Neural cell (in vitro differentiated cells): ENCODE measurements around the gene VSIG10L. TPM values are rescaled to one million over a fixed set of nuclear protein-coding genes. Genes with fewer than 3 reads are reported as not detected.

ENCODE experiments used
- H2AFZ ChIP-seq: fragments of 200-600, 300-800 bp; sonication (generic), shearing (Covaris generic); 2 replicates; pipeline ENCODE4 v1.6.0; 2014; ENCODE audit warnings: low read depth, mild to moderate bottlenecking, antibody characterized with exemption, low read length, moderate library complexity
- H3F3A ChIP-seq: fragments of 200-600 bp; shearing (Covaris generic); 2 replicates; pipeline ENCODE4 v1.6.1; 2016; ENCODE audit warnings: mild to moderate bottlenecking, moderate library complexity, mixed read lengths, antibody characterized with exemption, low read length; ENCODE audit not compliant: insufficient read depth, poor library complexity, severe bottlenecking
- H3K27ac ChIP-seq: fragments of 200-600, 300-800 bp; sonication (generic), shearing (Covaris generic); 2 replicates; pipeline ENCODE4 v1.5.1; 2014; ENCODE audit warnings: mild to moderate bottlenecking, low read length, moderate library complexity
- H3K27me3 ChIP-seq: fragments of 300-800, 200-600 bp; sonication (generic), shearing (Covaris generic); 2 replicates; pipeline ENCODE4 v1.6.0; 2014; ENCODE audit warnings: mild to moderate bottlenecking, low read depth, low read length, moderate library complexity; ENCODE audit not compliant: insufficient read depth
- H3K36me3 ChIP-seq: fragments of 300-800, 200-600 bp; sonication (generic), shearing (Covaris generic); 2 replicates; pipeline ENCODE4 v1.5.1; 2014; ENCODE audit warnings: mild to moderate bottlenecking, antibody characterized with exemption, low read length, moderate library complexity; ENCODE audit not compliant: insufficient read depth
- H3K4me2 ChIP-seq: fragments of 300-800, 200-600 bp; sonication (generic), shearing (Covaris generic); 2 replicates; pipeline ENCODE4 v1.6.0; 2014; ENCODE audit warnings: mild to moderate bottlenecking, low read length
- H3K4me3 ChIP-seq: fragments of 300-800, 200-600 bp; sonication (generic), shearing (Covaris generic); 2 replicates; pipeline ENCODE4 v1.5.1; 2014; ENCODE audit warnings: mild to moderate bottlenecking, low read length, moderate library complexity
- H3K79me2 ChIP-seq: fragments of 200-600 bp; shearing (Covaris generic); replicated peaks from 2 replicates; pipeline ENCODE4 v1.6.0; 2014; ENCODE audit warnings: mild to moderate bottlenecking, low read length, moderate library complexity; ENCODE audit not compliant: insufficient read depth
- H3K9ac ChIP-seq: fragments of 300-800, 200-600 bp; sonication (generic), shearing (Covaris generic); 2 replicates; pipeline ENCODE4 v1.6.1; 2016; ENCODE audit warnings: mild to moderate bottlenecking, low read length, mixed read lengths
- H3K9me2 ChIP-seq: fragments of 200-600 bp; shearing (Covaris generic); 2 replicates; pipeline ENCODE4 v1.6.1; 2016; ENCODE audit warnings: mild to moderate bottlenecking, low read length, mixed read lengths; ENCODE audit not compliant: insufficient read depth
- H3K9me3 ChIP-seq: fragments of 200-600, 300-800 bp; sonication (generic), shearing (Covaris generic); 2 replicates; pipeline ENCODE4 v1.6.1; 2016; ENCODE audit warnings: mild to moderate bottlenecking, mixed run types, low read length, moderate library complexity, mixed read lengths
- H4K20me1 ChIP-seq: fragments of 200-600 bp; shearing (Covaris generic); 2 replicates; pipeline ENCODE4 v1.6.1; 2016; ENCODE audit warnings: mild to moderate bottlenecking, mixed run types; ENCODE audit not compliant: insufficient read depth
- CTCF ChIP-seq: fragments of 450-650 bp; IDR thresholded peaks from 2 replicates; pipeline ENCODE4 v1.5.1; 2014; ENCODE audit warnings: antibody characterized with exemption, mild to moderate bottlenecking, moderate library complexity; ENCODE audit not compliant: poor library complexity, severe bottlenecking
- EP300 ChIP-seq: fragments of 450-650 bp; conservative IDR thresholded peaks from 2 replicates; pipeline ENCODE4 v1.6.1; 2014; ENCODE audit warnings: antibody characterized with exemption, mild to moderate bottlenecking, moderate library complexity; ENCODE audit not compliant: poor library complexity, severe bottlenecking
- EZH2 ChIP-seq: fragments of 200-600, 300-800 bp; shearing (Covaris generic), sonication (generic); IDR thresholded peaks from 2 replicates; pipeline ENCODE4 v1.6.1; 2014; ENCODE audit warnings: antibody characterized with exemption, low read length, borderline replicate concordance, mild to moderate bottlenecking; ENCODE audit not compliant: insufficient read depth, poor library complexity, severe bottlenecking
- MXI1 ChIP-seq: fragments of 450-650 bp; conservative IDR thresholded peaks from 2 replicates; pipeline ENCODE4 v1.6.1; 2014; ENCODE audit warnings: antibody characterized with exemption, mild to moderate bottlenecking; ENCODE audit not compliant: poor library complexity, severe bottlenecking
- POLR2AphosphoS5 ChIP-seq: IDR thresholded peaks from 2 replicates; pipeline ENCODE4 v1.6.1; 2012
- RAD21 ChIP-seq: fragments of 450-650 bp; conservative IDR thresholded peaks from 2 replicates; pipeline ENCODE4 v1.6.1; 2014; ENCODE audit warnings: antibody characterized with exemption, mild to moderate bottlenecking, moderate library complexity
- REST ChIP-seq: IDR thresholded peaks from 2 replicates; pipeline ENCODE4 v1.6.1; 2012; ENCODE audit warnings: borderline replicate concordance
- SMC3 ChIP-seq: fragments of 450-650 bp; conservative IDR thresholded peaks from 2 replicates; pipeline ENCODE4 v1.6.1; 2014; ENCODE audit warnings: antibody characterized with exemption, mild to moderate bottlenecking, moderate library complexity; ENCODE audit not compliant: poor library complexity
- TAF1 ChIP-seq: IDR thresholded peaks from 2 replicates; pipeline ENCODE4 v1.6.1; 2012; ENCODE audit warnings: low read depth
- polyA plus RNA-seq: library from polyadenylated mRNA; depleted of rRNA; stranded (reverse); fragments of >200 nt; gene quantifications from 2 replicates; pipeline ENCODE4 v1.2.3, GENCODE V29; 2014

Gene VSIG10L
- polyA plus RNA-seq, 1 donor from 2014 or later = 2.3 TPM

- H3K27me3 ChIP-seq = no peaks in the 10 kb centered on the region
Measured at GRCh38 chr19:51325161-51325976, 16.6 kb downstream of the VSIG10L start.

GRCh38 chr19:51324167-51324481 lies 17.8 kb downstream of the VSIG10L start:
- H3K27me3 ChIP-seq = no peaks in the 10 kb centered on the region
- H4K20me1 ChIP-seq = no peaks in the 10 kb centered on the region
- peaks cover 7% of the 10 kb centered on the region for H3K36me3 ChIP-seq
- H3K79me2 ChIP-seq = no peaks in the 10 kb centered on the region
- H3K4me3 ChIP-seq = no peak overlapping the region
- no peak overlapping the region for H3K4me2 ChIP-seq
- no peaks in the 10 kb centered on the region for H3K9me3 ChIP-seq
- TF ChIP-seq TAF1 (no peak), REST (no peak), SMC3 (no peak), POLR2AphosphoS5 (no peak), EP300 (no peak), EZH2 (no peak), CTCF (no peak), MXI1 (no peak), RAD21 (no peak)
- no peaks in the 10 kb centered on the region for H3F3A ChIP-seq
- H3K27ac ChIP-seq = no peak overlapping the region
- no peak overlapping the region for H3K9ac ChIP-seq
- H3K9me2 ChIP-seq = no peaks in the 10 kb centered on the region
- no peak overlapping the region for H2AFZ ChIP-seq

More at GRCh38 chr19:51325161-51325976, 16.6 kb downstream of the VSIG10L start:
- Histone ChIP-seq H4K20me1 (no peaks in the 10 kb centered on the region), H3K4me2 (no peak overlapping the region), H3K4me3 (no peak overlapping the region), H3K9me2 (no peaks in the 10 kb centered on the region), H3K79me2 (no peaks in the 10 kb centered on the region), H3K9me3 (no peaks in the 10 kb centered on the region), H3F3A (no peaks in the 10 kb centered on the region), H3K27ac (no peak overlapping the region), H2AFZ (no peak overlapping the region), H3K9ac (no peak overlapping the region), H3K36me3 (peaks cover 7% of the 10 kb centered on the region)
- TF ChIP-seq POLR2AphosphoS5 = no peak
- no peak for TF ChIP-seq EZH2
- TF ChIP-seq MXI1 = no peak
- no peak for TF ChIP-seq TAF1
- TF ChIP-seq EP300 = no peak
